ELR (cell line): ENCODE data around the gene AP1G1.
"Not testable (repeated sequence)": the region's sequence is repeated elsewhere in the genome, so short reads cannot be mapped to it uniquely, and the experiment has no call there.

Experiments
- DNase-seq: peaks from one replicate; pipeline ENCODE4 v3.0.0-alpha.2; 2015; ENCODE audit warnings: low read depth

The AP1G1 gene

GRCh38 chr16:71808593-71809459 lies at the start of gene AP1G1:
Gene AP1G1 (minus strand): TSS chr16:71808834. CDS start chr16:71789479, 19,355 bp downstream.
- peak; percentile 99 for DNase-seq

GRCh38 chr16:71855937-71856662 lies 47.5 kb upstream of the AP1G1 start:
- no peak for DNase-seq

GRCh38 chr16:71854369-71854948 lies 45.8 kb upstream of the AP1G1 start:
- peak; percentile 48 for DNase-seq

- no peak for DNase-seq
These were observed 44.8 kb upstream of the AP1G1 start for GRCh38 chr16:71853413-71853812.

GRCh38 chr16:71852561-71852960 lies 43.9 kb upstream of the AP1G1 start:
- DNase-seq: no peak

GRCh38 chr16:71852158-71852557 lies 43.5 kb upstream of the AP1G1 start:
- DNase-seq: no peak

GRCh38 chr16:71851746-71852145 lies 43.1 kb upstream of the AP1G1 start:
- DNase-seq: no peak

- DNase-seq: no peak
These were observed 40.0 kb upstream of the AP1G1 start for GRCh38 chr16:71848622-71849021.

GRCh38 chr16:71847096-71847495 lies 38.5 kb upstream of the AP1G1 start:
- DNase-seq: no peak

GRCh38 chr16:71846431-71846830 lies 37.8 kb upstream of the AP1G1 start:
- peak; percentile 37 for DNase-seq

GRCh38 chr16:71845639-71846430 lies 37.2 kb upstream of the AP1G1 start, which contains the start of gene ATXN1L:
Gene ATXN1L (plus strand): TSS chr16:71845976. CDS start chr16:71849741, 3,765 bp downstream.
- peak; percentile 94 for DNase-seq

- no peak for DNase-seq
These were observed 34.9 kb upstream of the AP1G1 start for GRCh38 chr16:71843572-71843971.

- DNase-seq: peak; percentile 13
These were observed 31.4 kb upstream of the AP1G1 start for GRCh38 chr16:71840052-71840451.

- DNase-seq: no peak
These were observed 28.5 kb upstream of the AP1G1 start for GRCh38 chr16:71837150-71837549.

GRCh38 chr16:71834291-71834690 lies 25.7 kb upstream of the AP1G1 start:
- no peak for DNase-seq

GRCh38 chr16:71832112-71832511 lies 23.5 kb upstream of the AP1G1 start:
- not testable (repeated sequence) for DNase-seq

GRCh38 chr16:71831698-71832097 lies 23.1 kb upstream of the AP1G1 start:
- not testable (repeated sequence) for DNase-seq

GRCh38 chr16:71830359-71830758 lies 21.7 kb upstream of the AP1G1 start:
- DNase-seq: no peak

GRCh38 chr16:71826533-71827017 lies 17.9 kb upstream of the AP1G1 start:
- no peak for DNase-seq

- not testable (repeated sequence) for DNase-seq
These were observed 8.5 kb upstream of the AP1G1 start for GRCh38 chr16:71817155-71817500.

GRCh38 chr16:71811261-71811803 lies 2.7 kb upstream of the AP1G1 start:
- DNase-seq: no peak

- DNase-seq: not testable (repeated sequence)
These were observed 1.5 kb upstream of the AP1G1 start for GRCh38 chr16:71810155-71810530.
